GM19452 (cell line): Measurements from ENCODE around the gene SREBF2.

Experiments used
- ATAC-seq: cut with Tn5 transposase; IDR thresholded peaks from one replicate; pipeline ENCODE4 v1.9.1; 2021; ENCODE audit not compliant: unreplicated experiment

Gene SREBF2

DNA sequence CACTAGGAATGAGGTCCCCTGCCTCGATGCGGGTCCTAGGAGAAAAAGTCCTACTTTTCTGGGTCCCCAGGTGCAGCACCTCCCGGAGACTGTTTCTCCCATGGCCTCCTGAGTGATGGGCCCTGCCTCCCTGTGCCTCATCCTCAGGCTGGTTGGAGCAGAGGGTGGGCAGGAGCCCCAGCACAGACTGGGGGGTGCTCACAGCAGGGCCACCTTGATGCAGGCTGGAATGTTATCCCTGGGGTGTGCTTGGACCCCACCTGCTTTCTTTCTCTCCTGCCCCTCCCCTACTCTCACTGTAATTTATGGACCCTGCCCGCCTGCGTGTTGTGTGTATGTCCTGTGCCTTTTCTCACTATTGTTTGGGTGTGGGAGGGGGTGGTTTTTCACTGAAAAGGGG, 73.9 kb downstream of the SREBF2 start:
- no peak for ATAC-seq

DNA sequence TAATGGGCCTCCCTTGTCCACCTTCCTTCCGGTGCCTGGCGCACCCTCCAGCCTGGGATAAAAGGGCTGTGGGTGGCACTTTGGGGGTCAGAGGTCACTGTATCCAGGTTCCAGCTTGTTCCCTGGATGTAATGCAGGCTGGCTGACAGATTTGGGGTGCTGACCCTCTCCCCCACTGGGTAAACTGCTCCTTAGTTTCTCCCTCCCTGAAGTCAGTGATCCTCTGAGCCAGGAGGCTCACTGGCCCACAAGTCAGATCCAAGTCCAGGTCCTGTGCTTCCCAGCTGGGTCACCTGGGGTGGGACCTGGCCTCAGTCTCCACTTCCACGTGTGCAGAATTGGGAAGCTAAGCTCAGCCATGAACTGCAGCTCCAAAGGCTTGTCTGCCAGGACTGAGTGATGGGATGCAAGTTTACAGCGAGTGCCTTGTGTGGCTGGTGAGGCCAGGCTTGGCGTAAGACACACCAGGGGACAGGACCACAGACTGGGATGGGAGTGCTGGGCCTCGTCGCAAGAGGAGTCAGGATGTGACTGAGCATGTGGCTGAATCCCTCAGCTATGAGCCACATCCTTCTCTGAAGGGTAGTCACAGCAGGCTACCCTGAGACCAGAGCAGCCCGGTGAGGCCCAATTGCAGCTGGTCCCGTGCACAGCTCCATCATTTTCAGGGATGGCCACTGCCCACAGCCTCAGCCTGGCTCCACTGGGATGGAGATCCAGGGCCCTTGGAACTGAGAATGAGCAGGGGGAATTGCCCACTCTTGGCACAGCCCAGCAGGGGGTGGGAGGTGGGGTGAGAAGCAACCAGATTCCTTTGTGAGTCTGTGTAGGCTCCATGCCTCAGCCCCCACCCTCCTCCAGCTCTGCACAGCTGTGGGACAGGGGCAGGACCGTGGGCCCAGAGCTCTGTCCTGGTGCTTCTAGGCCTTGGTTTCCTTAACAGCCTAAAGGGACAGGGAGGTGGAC, 74.8 kb downstream of the SREBF2 start:
- no peak for ATAC-seq

DNA sequence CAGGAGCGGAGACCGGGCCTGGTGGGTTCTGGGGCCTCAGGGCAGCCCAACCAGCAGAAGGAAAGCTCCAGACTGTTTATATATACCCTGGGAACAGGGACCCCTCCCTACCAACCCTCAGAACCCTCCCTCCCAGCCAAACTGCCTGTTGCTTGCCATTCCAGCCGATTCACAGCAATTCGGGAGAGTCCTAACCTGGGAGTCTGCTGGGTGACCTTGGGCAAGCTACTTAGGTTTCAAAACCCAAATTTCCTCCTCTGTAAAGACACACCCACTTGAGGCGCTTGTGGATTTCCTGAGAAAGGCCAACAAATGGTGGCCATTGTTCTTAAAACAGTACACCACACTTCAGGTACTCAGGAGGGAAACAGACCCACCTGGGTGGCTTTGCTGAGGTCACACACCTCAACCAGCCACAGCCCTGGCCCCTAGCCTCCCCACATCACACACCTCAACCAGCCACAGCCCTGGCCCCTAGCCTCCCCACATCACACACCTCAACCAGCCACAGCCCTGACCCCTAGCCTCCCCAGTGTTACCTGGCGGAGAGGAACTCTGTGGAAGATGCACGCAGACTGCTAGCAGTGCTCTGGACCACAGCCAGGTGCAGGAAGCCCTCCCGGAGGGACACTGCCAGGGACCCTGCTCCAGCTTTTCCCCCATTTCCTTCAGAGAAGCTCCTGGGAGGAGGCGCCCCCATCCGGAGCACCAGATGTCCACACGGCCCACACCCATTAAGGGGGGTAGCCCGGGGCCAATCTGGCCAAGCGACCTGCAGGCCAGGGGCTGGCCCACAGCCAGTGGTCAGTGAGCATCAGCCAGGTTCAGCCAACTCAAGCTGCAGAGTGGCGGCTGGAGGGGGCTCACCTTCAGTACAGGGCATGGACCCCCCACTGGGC, 75.8 kb downstream of the SREBF2 start:
- ATAC-seq = no peak

DNA sequence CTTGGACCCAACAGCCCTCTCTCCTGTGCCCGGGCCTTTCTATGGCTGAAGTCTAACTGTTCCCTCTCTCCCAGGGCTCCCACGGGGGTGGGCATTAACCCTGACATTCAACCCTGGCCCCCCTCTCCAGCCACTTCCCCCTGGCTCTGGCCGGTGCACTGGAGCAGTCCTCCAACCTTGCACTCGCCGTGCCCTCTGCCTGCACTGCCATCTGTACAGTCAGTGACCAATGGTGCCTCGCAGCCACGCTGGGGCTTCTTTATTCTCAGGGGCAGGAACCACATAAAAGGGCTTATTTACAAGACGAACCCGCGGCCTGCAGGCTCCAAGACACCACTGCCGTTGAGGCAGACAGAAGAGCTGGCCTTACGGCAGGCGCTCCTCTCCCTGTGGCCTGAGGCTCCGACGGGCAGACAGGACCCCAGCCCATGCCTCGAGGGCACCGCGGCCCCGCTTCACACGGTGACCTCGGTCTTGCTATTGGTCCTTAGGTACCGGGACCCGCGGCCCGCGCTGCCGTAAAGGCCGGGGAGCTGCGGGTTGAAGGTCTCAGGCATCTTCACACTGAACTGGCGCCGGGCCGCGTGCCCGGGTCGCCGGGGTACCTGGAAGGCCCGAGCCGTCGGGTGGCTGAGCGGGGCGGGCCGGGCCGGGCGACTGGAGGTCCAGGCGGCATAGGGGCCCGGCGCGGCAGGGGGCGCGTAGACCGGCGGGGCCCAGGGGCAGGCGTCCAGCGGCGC, 76.6 kb downstream of the SREBF2 start:
- ATAC-seq = no peak

DNA sequence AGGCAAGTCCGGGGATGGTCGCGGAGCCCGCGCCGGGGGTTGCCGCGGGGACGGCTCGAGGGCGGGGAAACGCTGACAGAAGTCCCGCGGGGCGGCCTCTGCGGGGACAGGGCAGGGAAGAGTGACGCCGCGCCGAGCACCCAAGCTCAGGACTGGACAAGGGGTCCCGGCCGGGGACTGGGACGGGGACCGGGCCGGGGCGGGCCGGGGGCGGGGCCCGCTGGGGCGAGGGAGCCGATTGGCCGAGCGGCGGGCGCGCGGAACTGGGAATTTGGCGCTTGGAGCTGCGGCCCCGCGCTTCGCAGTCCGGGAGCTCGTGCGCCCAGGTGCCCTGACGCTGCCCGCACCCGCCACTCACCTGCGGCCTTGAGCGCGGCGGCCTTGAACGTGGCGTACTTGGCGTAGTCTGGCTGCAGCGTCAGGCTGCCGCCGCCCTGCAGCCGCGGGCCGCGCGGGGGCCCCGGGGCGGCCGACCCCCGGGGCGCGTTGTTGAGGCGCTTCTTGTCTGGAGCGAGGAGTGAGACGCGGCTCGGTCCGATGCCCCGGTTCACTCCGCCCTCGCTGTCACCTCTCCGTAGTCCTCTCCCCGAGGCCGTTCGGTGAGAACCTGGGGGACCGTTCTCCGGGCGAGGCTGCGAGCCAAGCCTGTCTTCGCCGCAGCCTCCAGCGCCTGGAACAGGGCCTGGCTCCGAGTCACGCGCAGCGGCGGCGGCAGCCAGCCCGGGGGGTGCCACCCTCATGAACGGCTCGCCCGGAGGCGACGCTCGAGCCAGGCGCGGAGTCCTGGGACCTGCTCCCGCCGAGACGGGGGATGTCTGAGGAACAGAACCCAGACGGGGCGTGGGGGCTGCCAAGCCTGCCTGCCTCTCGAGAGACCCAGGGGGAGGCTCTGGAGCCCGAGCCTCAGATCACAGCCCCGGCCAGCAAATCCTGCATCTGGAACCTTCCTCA, 77.4 kb downstream of the SREBF2 start:
- no peak for ATAC-seq

DNA sequence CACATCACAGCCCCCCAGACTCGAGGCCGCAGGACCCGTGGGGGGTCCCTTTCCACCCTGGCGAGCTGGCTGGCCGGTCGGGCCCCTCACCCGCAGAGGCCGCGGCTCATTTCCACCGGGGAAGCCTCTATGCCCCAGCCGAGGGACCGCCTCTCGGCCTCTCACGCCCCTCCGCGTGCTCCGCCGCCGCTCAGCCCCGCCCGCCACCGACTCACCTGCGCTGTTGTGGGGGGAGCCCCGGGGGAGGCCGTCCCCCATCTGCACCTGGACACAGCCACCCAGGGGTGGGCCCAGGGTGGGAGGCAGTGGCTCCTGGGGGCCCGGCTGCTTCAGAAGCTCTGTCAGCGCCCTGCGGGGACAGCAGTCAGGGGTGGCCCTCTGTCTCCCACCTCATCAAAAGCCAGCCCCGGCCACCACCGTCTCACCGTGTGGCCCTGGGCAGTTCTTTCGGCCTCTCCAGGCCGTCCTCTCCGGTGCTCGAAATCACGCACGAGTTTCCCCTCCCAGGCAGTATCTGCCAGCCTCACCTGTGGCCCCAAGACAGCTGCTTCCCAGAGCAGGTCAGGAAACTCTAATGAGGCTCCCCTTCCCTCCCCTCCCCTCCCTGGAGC, 78.2 kb downstream of the SREBF2 start:
- no peak for ATAC-seq

DNA sequence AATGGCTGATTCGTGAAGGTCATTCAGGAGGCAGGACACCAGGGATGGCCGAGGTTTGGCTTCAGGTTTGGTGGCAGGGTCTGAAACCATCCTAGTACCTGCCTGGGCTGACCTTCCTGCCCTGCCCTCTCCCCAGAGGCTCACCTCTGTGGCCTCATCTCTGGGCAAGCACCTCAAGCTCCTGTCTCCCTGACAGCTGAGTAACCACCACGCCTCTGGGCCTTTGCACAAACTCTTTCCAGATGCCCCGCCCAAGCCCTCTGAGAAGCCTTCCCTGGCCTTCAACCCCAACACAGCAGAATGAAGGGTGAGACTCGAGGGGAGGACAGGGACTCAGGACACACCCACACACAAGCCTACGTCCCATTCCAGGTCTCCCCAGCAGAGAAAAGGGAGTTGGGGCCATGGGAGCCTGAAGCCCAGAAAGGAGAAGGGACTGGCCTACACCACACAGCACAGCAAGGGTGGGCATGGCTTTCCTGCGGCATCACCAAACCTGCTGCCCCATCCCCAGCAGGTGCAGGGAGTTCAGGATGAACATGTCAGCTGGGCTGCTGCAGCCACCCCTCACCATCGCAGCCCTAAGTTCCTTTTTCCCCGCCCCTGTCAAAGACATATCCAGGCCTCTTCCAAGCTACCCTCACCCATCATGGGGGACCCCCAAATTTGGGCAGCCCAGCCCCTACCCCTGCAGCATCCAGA, 79.6 kb downstream of the SREBF2 start:
- ATAC-seq = no peak

DNA sequence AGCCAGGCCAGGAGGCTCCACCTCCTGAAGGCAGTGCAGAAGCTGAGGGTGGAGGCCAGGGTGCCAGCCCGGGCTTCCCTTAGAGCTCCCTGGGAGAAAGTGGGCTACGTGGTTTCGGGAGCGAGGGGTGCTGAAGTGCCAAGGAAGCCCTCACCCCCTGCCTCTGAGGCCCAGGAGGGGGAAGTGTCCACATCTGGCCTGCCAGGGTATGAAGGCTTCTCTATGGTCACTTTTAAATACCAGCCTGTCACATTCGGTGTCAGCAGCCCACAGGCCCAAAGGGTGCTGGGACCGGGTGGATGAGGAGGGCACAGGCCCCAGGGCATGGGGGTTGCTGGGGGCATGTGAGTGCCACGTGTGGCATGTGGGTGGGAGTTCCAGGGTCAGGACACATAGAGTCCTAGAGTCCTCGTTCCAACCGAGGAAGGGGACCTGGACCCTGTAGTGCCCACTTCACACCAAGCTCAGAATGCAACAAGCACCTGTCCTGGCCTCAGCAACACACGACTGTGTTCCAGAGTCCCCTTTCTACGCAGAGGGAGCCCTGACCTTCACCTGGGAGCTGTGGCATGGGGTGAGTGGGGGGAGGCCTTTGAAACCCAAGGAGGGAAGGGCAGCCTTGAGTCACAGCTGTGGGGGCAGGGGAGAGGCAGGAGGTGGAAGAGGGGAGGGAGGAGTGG, 80.3 kb downstream of the SREBF2 start:
- no peak for ATAC-seq

DNA sequence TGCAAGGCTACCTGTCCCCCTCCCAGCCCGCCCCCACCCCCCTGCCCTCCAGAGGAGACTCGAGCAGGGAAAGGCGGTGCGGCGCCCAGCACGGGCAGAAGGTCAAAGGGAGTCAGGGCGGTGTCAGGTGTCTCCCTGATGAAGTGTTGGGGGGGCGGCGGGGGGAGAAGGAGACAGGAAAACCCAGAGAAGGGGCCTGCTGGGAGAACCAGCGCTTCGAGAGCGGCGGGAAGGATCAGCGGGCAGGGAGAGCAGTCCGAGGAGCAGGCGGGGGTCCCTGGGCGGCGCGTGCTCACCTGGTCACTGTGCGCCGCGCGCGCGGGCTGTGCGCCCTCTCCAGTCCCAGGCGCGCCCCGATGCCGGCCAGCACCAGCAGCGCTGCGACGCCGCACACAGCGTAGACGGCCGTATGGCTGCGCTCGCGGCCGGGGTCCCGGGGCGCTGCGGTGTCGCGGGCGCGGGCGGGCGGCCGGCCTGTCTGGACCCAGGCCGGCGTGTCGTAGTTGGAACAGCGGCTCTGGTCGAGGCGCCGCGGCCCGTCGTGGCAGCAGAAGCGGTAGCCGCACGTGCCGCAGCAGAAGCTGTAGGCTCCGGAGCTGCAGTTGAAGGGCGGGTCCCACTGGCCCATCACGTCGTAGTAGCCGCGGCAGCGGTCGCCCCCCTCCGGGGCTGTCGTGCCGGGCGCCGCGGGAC, 81.1 kb downstream of the SREBF2 start:
- no peak for ATAC-seq

DNA sequence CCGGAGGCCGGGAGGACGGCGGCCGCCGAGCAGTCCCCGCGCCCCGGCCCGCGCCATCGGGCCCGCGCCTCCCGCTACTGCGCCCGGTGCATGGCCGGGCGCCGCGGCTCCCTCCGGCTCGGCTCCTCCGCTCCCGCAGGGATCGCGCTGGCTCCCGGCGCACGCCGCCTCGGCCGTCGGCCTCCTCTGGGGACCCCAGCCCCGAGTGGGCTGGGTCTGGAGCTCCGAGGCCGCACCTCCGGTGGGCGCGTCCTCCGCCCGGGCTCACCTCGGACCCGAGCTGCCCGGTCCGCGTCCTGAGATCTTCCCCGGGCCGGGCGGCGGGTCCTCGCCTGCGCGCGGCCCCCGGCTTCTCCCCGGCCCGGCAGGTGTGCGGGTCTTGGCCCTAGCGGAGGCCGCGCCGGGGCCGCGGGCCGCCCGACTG, 81.7 kb downstream of the SREBF2 start:
- ATAC-seq = no peak

DNA sequence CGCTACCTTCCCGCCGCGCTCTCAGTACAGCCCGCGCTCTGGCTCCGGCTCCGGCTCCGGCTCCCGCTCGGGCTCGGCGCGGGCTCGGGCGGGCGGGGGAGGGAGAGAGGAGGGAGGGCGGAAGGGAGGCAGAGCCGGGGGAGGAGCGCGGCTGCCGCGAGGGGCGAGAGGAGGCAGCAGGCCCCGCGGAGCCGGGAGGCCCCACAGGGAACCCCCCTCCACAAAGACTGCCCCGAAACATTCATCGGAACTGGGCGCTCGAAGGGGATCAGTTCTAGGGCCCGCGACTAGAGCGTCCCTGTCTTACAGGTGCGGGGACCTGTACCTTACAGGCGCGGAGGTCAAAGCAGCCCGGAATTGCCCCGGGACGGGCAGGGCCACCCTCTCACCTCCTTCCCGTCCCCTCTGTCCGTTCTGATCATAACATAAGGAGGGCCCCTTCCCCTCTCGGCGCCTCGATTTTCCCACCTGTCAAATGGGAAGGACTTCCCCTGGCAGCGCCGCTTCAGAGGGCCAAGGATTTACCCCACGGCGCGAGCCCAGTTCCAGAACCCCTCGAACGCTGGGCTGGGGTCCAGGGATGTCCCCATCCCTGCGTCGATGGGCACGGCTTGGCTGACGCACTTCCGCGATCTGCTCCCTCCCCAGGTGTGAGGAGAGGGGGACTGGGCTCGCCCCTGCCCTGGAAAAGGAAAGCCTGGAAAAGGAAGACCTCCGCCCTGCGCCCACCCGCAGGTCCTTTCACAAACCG, 82.3 kb downstream of the SREBF2 start, which contains the start of gene SHISA8:
Gene SHISA8, minus strand, starts transcription at position 40 of the 751 bp plus-strand sequence. CDS start 407 bp downstream, outside the sequence.
- ATAC-seq = no peak

DNA sequence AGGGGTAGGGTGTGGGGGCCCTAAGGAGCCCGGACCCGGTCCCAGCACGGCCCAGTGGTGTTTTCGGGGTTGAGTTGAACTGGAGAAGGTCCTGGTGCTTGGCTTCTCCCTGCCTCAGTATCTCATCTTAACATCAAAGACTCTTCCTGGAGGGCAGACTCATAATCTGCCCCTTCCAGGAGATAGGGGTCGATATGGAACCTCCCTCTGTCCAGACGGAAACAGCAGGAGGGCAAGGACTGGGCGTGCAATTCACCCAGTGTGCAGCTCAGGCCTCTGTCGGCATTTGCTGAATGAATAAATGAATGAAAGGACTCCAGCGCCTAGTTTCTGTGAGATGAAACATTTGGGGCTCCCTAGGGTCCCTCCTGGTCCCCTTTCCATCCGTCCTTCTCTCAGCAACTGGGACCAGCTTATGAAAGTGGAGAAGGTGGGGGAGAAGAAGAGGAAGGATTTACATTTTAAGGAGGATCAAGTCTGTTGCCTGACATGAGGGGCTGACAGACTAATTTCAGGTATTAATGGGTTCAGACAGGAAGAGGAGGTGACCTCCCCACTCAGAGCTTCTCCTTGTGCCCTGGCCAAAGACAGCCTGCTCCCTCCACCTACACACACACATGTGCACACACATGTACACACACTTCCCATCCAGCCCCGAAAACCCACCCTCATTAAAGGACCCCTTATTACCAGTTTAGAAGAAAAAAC, 83.0 kb downstream of the SREBF2 start:
- ATAC-seq = no peak

DNA sequence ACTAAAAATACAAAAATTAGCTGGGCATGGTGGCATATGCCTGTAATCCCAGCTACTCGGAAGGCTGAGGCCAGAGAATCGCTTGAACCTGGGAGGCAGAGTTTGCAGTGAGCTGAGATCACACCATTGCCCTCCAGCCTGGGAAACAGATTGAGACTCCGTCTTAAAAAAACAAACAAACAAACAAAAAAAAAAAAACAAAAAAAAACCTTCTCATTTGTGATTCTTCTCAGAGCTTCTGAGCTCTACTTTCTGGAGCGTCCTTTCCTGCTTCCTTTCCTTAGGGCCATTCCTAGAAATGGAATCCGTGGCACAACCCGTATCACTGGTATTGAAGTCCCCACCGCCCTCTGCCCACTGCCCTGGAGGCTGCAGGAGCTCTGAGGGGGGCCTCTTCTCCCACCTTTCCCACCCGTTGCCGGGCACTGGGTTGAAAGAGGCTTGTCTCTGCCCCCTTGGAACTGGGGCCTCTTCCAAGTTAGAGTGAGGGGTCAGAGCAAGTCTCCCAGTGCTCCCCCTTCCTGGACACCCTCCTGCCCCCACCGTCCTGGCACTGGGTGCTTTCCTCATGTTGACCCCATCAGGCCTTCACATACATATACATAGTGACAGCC, 83.9 kb downstream of the SREBF2 start:
- ATAC-seq = no peak

DNA sequence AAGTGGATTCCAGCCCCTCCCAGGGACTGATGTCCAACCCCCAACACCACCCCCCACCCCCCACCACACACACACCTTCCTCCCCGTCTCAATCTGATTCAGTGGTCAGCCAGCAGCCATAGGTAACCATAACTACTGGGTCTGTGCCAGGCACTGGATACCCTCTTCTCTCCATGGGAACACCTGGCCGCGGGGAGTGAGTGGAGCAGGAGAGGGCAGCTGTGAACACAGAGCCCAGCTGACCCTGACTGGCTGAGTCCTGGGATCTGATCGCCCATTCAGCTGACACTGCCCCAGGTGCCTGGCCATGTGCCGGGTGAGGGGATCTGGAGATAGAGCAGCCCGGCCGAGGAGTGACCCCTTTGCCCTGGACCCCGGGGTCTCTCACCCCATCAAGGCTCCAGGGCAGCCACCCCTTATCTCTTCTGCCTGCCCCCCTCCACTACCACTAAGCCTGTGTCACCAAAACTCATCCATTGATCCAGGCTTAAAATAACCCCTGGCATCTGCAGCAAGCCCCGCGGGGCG, 84.5 kb downstream of the SREBF2 start:
- no peak for ATAC-seq

DNA sequence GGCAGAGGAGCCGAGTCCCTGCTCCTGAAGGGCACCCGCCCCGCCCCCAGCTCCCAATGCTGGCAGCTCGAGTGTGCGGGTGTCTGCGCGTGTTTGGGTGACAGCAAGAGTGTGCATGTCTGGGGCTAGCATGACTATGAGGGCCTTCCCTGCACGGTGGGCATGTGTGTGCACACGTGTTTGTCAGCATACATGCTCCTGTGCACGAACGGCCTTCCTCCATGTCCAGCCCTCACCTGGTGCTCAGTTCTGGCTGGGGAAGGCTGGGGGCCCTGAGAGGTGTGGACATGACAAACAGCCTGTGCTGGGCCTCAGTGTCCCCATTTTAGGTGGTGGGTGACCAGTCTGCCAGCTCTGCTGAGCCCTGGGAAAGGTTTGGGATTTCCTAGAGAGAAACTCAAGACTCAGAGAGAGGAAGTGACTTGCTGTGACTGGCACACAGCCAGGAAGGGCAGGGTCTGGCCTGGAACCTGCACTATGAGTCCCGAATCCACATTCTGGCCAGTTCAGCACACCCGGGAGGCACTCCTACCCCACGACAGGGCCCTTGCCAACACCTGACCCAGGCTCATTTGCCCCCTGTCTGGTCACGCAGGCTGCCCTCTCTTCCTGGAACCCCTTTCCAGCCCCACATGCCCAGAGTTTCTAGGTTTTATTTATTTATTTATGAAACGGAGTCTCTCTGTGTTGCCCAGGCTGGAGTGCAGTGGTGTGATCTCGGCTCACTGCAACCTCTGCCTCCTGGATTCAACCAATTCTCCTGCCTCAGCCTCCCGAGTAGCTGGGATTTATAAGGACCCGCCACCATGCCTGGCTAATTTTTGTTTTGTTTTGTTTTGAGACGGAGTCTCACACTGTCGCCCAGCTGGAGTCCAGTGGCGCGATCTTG, 85.2 kb downstream of the SREBF2 start:
- ATAC-seq = no peak
